ENCODE results near the gene IL36A.

IL36A gene

GRCh38 chr2:113005030-113005509 is at the start of gene IL36A:
Gene IL36A, plus strand, starts transcription at chr2:113005459. Its CDS starts 413 bp downstream, at chr2:113005872.
- no peak for TF ChIP-seq GATA3 (IDR thresholded peaks at IDR 0.05; ENCODE audit: low read depth, low read length)
- no peak for TF ChIP-seq GATA2 (IDR thresholded peaks at IDR 0.05; ENCODE audit: low read depth, low read length)

GRCh38 chr2:112957511-112957910 is 47.7 kb upstream of the IL36A start:
- TF ChIP-seq GATA3 (IDR thresholded peaks at IDR 0.05; ENCODE audit: low read depth, low read length), result no peak
- no peak for TF ChIP-seq GATA2 (IDR thresholded peaks at IDR 0.05; ENCODE audit: low read depth, low read length)

GRCh38 chr2:112958428-112959108 is 46.7 kb upstream of the IL36A start:
- no peak for TF ChIP-seq GATA3 (IDR thresholded peaks at IDR 0.05; ENCODE audit: low read depth, low read length)
- no peak for TF ChIP-seq GATA2 (IDR thresholded peaks at IDR 0.05; ENCODE audit: low read depth, low read length)

GRCh38 chr2:112959109-112959812 is 46.0 kb upstream of the IL36A start:
- no peak for TF ChIP-seq GATA2 (IDR thresholded peaks at IDR 0.05; ENCODE audit: low read depth, low read length)
- TF ChIP-seq GATA3 (IDR thresholded peaks at IDR 0.05; ENCODE audit: low read depth, low read length), result no peak

DNA sequence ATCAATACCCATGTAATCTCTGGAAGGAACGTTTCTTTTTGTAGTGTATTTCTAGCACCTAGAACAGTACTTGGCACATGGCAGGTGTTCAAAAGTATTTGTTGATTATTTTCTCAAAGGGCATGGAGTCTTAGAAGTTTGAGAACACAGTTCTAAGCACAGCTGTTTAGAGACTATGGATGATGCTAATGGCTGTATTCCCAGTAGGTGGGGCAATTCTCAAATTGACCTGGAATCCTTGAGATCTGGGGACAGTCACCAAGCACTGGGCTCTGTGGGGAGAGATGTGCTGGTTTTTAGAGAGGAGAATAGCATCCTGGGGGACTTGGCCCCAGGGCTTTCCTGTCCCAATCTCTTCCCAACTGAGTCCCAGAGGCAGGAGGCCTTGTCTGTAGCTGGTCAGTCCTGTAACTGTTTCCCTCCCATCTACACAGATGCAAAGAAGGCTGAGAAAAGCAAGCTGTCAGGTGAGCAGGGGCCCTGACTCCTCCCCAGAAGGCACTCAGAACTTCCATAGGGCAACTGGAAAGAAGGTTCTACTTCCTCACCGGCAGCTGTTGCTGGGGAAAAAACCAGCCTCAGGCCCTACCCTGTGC is 44.9 kb upstream of the IL36A start:
- TF ChIP-seq GATA3 (IDR thresholded peaks at IDR 0.05; ENCODE audit: low read depth, low read length) (no peak), GATA2 (IDR thresholded peaks at IDR 0.05; ENCODE audit: low read depth, low read length) (no peak)

GRCh38 chr2:112962308-112963175 is 42.7 kb upstream of the IL36A start:
- no peak for TF ChIP-seq GATA3 (IDR thresholded peaks at IDR 0.05; ENCODE audit: low read depth, low read length)
- TF ChIP-seq GATA2 (IDR thresholded peaks at IDR 0.05; ENCODE audit: low read depth, low read length), result no peak

GRCh38 chr2:112967023-112967422 is 38.2 kb upstream of the IL36A start:
- no peak for TF ChIP-seq GATA2 (IDR thresholded peaks at IDR 0.05; ENCODE audit: low read depth, low read length)
- TF ChIP-seq GATA3 (IDR thresholded peaks at IDR 0.05; ENCODE audit: low read depth, low read length), result no peak

DNA sequence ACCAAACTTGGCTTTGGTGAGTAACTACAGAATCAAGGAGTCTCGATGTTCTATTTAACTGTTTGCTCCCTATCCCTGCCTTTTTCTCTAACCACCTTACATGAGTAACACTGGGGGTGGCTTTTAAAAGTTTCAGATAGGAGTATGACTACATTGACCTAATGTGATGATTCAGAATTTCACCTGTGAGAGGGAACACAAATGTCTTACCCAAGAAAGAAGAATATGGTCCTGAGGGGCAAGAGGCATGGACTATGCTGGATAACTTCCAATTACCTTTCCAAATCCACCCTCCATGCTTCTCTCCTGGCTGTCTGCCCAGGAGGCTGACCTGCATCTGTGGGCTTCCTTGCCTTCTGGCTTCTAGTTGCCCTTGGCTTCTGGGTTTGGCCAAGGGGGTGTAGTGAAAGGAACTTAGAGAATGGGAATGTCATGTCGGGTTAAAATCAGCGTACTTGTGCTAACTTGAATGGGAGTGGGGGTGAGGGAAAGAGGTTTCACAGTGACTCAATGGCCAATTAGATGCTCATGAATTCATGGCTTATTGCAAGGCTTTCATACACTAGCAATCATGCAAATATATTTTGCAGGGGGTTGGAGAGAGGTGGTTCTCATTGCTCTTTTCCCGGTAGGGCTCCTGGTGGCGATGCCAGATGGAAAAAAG is 32.7 kb upstream of the IL36A start:
- TF ChIP-seq GATA3 (IDR thresholded peaks at IDR 0.05; ENCODE audit: low read depth, low read length), result no peak
- no peak for TF ChIP-seq GATA2 (IDR thresholded peaks at IDR 0.05; ENCODE audit: low read depth, low read length)

- no peak for TF ChIP-seq GATA3 (IDR thresholded peaks at IDR 0.05; ENCODE audit: low read depth, low read length)
- no peak for TF ChIP-seq GATA2 (IDR thresholded peaks at IDR 0.05; ENCODE audit: low read depth, low read length)
Measured at GRCh38 chr2:112973156-112973555, 32.1 kb upstream of the IL36A start.

DNA sequence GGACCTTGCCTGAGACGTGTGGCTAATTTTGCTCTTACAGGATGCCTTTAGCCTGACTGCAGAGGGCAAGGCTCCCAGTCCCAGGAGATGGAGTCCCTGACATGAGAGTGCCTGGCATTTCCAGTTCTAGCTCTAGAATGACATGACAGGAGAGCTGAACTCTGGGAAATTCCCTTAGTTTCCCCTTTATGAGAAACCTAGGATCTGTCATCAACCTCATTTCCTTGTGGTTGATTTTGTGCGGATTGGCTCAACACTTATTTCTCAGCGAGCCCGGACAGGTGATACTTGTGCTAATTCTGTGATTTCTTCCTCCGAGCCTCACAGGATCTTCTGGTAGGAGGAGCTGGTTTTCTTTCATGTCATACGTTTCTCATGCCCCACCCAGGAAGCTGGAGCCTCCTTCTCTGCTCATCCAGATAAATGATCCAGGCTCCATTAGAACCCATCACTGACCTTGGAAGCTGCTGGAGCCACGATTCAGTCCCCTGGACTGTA is 27.7 kb upstream of the IL36A start, which contains the start of gene IL36G:
IL36G (plus strand) TSS at position 448 of the 498 bp plus-strand sequence. CDS start 633 bp downstream, outside the sequence.
- TF ChIP-seq GATA2 (IDR thresholded peaks at IDR 0.05; ENCODE audit: low read depth, low read length), result no peak
- TF ChIP-seq GATA3 (IDR thresholded peaks at IDR 0.05; ENCODE audit: low read depth, low read length), result no peak

DNA sequence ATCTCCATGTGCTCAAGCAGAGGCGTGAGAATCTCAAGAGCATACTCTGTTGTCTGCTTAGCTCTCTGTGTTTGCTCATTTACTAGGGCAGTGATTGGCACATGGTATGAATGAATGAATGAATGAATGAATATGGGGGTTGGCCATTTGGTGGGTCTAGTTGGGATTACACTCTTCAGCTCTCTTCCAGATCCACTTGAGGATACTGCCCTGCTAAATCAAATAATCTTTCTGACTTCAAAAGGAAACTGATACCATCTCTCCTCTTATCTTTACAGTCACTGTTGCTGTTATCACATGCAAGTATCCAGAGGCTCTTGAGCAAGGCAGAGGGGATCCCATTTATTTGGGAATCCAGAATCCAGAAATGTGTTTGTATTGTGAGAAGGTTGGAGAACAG is 25.5 kb upstream of the IL36A start:
- no peak for TF ChIP-seq GATA3 (IDR thresholded peaks at IDR 0.05; ENCODE audit: low read depth, low read length)
- no peak for TF ChIP-seq GATA2 (IDR thresholded peaks at IDR 0.05; ENCODE audit: low read depth, low read length)

GRCh38 chr2:112980537-112980936 is 24.7 kb upstream of the IL36A start:
- TF ChIP-seq GATA3 (IDR thresholded peaks at IDR 0.05; ENCODE audit: low read depth, low read length) (no peak), GATA2 (IDR thresholded peaks at IDR 0.05; ENCODE audit: low read depth, low read length) (no peak)

GRCh38 chr2:112985090-112985489 is 20.2 kb upstream of the IL36A start:
- no peak for TF ChIP-seq GATA3 (IDR thresholded peaks at IDR 0.05; ENCODE audit: low read depth, low read length)
- TF ChIP-seq GATA2 (IDR thresholded peaks at IDR 0.05; ENCODE audit: low read depth, low read length), result no peak
